Middle frontal gyrus (tissue), 1 donor: ENCODE data around the gene ZNF384.

Source experiments
- DNase-seq: peaks from one replicate; pipeline ENCODE4 v3.0.0-alpha.2; 2015; ENCODE audit warnings: low spot score; ENCODE audit errors: extremely low spot score

ZNF384 gene

GRCh38 chr12:6653987-6654386 lies 35.2 kb downstream of the ZNF384 start:
- no peak for DNase-seq

GRCh38 chr12:6653342-6653741 lies 35.8 kb downstream of the ZNF384 start:
- no peak for DNase-seq

- DNase-seq, result no peak
These were observed 36.8 kb downstream of the ZNF384 start for GRCh38 chr12:6652391-6652790.

GRCh38 chr12:6650832-6651231 lies 38.3 kb downstream of the ZNF384 start:
- no peak for DNase-seq

GRCh38 chr12:6647083-6647604 lies 42.0 kb downstream of the ZNF384 start, which contains the start of gene ACRBP:
Gene ACRBP, minus strand, starts transcription at chr12:6647432. Its CDS starts 66 bp downstream, at chr12:6647366.
- DNase-seq, result no peak

- DNase-seq, result no peak
These were observed 42.7 kb downstream of the ZNF384 start for GRCh38 chr12:6646276-6647082.

- no peak for DNase-seq
These were observed 44.3 kb downstream of the ZNF384 start for GRCh38 chr12:6644903-6645302.

- no peak for DNase-seq
These were observed 44.9 kb downstream of the ZNF384 start for GRCh38 chr12:6644257-6644596.

- DNase-seq, result no peak
These were observed 45.5 kb downstream of the ZNF384 start for GRCh38 chr12:6643569-6644256.

- DNase-seq, result no peak
These were observed 48.0 kb downstream of the ZNF384 start for GRCh38 chr12:6641131-6641530.

GRCh38 chr12:6640497-6640896 lies 48.7 kb downstream of the ZNF384 start:
- no peak for DNase-seq

GRCh38 chr12:6639151-6639801 lies 49.9 kb downstream of the ZNF384 start:
- no peak for DNase-seq

- DNase-seq, result no peak
These were observed 50.9 kb downstream of the ZNF384 start for GRCh38 chr12:6638305-6638704.

GRCh38 chr12:6635856-6636531 lies 53.2 kb downstream of the ZNF384 start, which contains the start of gene LPAR5:
Gene LPAR5, minus strand, starts transcription at chr12:6635959. Its CDS starts 14,711 bp downstream, at chr12:6621248.
- no peak for DNase-seq

- no peak for DNase-seq
These were observed 53.8 kb downstream of the ZNF384 start for GRCh38 chr12:6635375-6635855.

GRCh38 chr12:6632026-6632983 lies 56.9 kb downstream of the ZNF384 start:
- no peak for DNase-seq

- no peak for DNase-seq
These were observed 57.6 kb downstream of the ZNF384 start for GRCh38 chr12:6631549-6631961.

- DNase-seq, result no peak
These were observed 58.4 kb downstream of the ZNF384 start for GRCh38 chr12:6630736-6631135.

- no peak for DNase-seq
These were observed 61.6 kb downstream of the ZNF384 start for GRCh38 chr12:6627616-6628015.

GRCh38 chr12:6626654-6627283 lies 62.4 kb downstream of the ZNF384 start:
- no peak for DNase-seq
